PC-3 (cell line): ENCODE measurements around the gene TRIM66. TPM values are rescaled to one million over a fixed set of nuclear protein-coding genes. Genes with fewer than 3 reads are reported as not detected.
A peak's percentile ranks its signal among the peaks of the same experiment; 100 is the strongest.

ENCODE experiments used
- ATAC-seq: fragments of 200-7000 bp; cut with Tn5 transposase; 2 replicates; pipeline ENCODE4 v1.9.1; 2020; ENCODE audit warnings: mild to moderate bottlenecking, moderate library complexity
- BruUV-seq: library from RNA; stranded (reverse); fragments of 400-500 nt; replicated peaks from 2 replicates; lab custom pipeline; 2021; lab: Mats Ljungman, UMichigan
- CTCF ChIA-PET: fragments of 300-600 bp; sonication (Branson Sonifier 250); formaldehyde crosslinking; loops from one replicate; lab custom pipeline; 2022; ENCODE audit warnings: antibody characterized with exemption; lab: Charles Lee
- POLR2A ChIA-PET: fragments of 300-600 bp; sonication (Branson Sonifier 250); formaldehyde crosslinking; loops from one replicate; lab custom pipeline; 2022; ENCODE audit warnings: antibody characterized with exemption; ENCODE audit not compliant: unreplicated experiment; lab: Charles Lee
- DNase-seq: peaks from one replicate; pipeline ENCODE4 v3.0.0-alpha.2; 2015
- H2AFZ ChIP-seq: fragments of 300-600 bp; sonication (generic); 2 replicates; pipeline ENCODE4 v1.6.0; 2016; ENCODE audit warnings: antibody characterized with exemption, low read length
- H3F3A ChIP-seq: fragments of 300-600 bp; sonication (generic); one replicate; pipeline ENCODE4 v1.6.0; 2017; ENCODE audit warnings: antibody characterized with exemption, low read length, control low read depth, mild to moderate bottlenecking; ENCODE audit not compliant: unreplicated experiment
- H3K27ac ChIP-seq: fragments of 300-600 bp; sonication (generic); 2 replicates; pipeline ENCODE4 v1.5.1; 2016; ENCODE audit warnings: mild to moderate bottlenecking, low read length
- H3K27me3 ChIP-seq: fragments of 300-600 bp; sonication (generic); 2 replicates; pipeline ENCODE4 v1.6.1; 2016; ENCODE audit warnings: low read length, mixed read lengths
- H3K36me3 ChIP-seq: fragments of 300-600 bp; sonication (generic); 2 replicates; pipeline ENCODE4 v1.6.1; 2016; ENCODE audit warnings: low read depth, mixed run types, low read length, mixed read lengths
- H3K4me1 ChIP-seq: fragments of 300-600 bp; sonication (generic); 2 replicates; pipeline ENCODE4 v1.5.1; 2016; ENCODE audit warnings: low read length; ENCODE audit not compliant: insufficient read depth
- H3K4me2 ChIP-seq: fragments of 300-600 bp; sonication (generic); 2 replicates; pipeline ENCODE4 v1.6.0; 2016; ENCODE audit warnings: low read length
- H3K4me3 ChIP-seq: fragments of 300-600 bp; sonication (generic); 2 replicates; pipeline ENCODE4 v1.5.1; 2016; ENCODE audit warnings: mild to moderate bottlenecking, low read length, mixed read lengths
- H3K79me2 ChIP-seq: fragments of 300-600 bp; sonication (generic); 2 replicates; pipeline ENCODE4 v1.6.1; 2017; ENCODE audit warnings: low read length, mixed read lengths
- H3K9ac ChIP-seq: fragments of 300-600 bp; sonication (generic); 2 replicates; pipeline ENCODE4 v1.6.0; 2016; ENCODE audit warnings: mild to moderate bottlenecking, low read length
- H3K9me2 ChIP-seq: fragments of 300-600 bp; sonication (generic); replicated peaks from 2 replicates; pipeline ENCODE4 v1.6.1; 2016; ENCODE audit warnings: mixed run types, low read length, mixed read lengths
- H3K9me3 ChIP-seq: fragments of 300-600 bp; sonication (generic); 2 replicates; pipeline ENCODE4 v1.6.1; 2016; ENCODE audit warnings: low read length, mixed read lengths
- H4K20me1 ChIP-seq: fragments of 300-600 bp; sonication (generic); 2 replicates; pipeline ENCODE4 v1.6.1; 2016; ENCODE audit warnings: low read length, mixed read lengths
- EZH2 ChIP-seq: fragments of 300-600 bp; sonication (generic); IDR thresholded peaks from one replicate; pipeline ENCODE4 v1.6.1; 2017; ENCODE audit warnings: antibody characterized with exemption, mild to moderate bottlenecking, low read length; ENCODE audit not compliant: unreplicated experiment
- EZH2phosphoT487 ChIP-seq: fragments of 300-600 bp; sonication (generic); IDR thresholded peaks from 2 replicates; pipeline ENCODE4 v1.6.1; 2018; ENCODE audit warnings: mild to moderate bottlenecking, antibody characterized with exemption, low read length, borderline replicate concordance
- intact Hi-C: fragments of 100-400 bp; cut with micrococcal nuclease; formaldehyde crosslinking; loops from 2 replicates; pipeline ENCODE4 v1.9.0; 2023
- total RNA-seq: library from RNA; depleted of rRNA; stranded (reverse); fragments of >200 nt; gene quantifications from 2 replicates; pipeline ENCODE4 v1.2.3, GENCODE V29; 2014
- TF ChIP-seq, protein P1 (sequence below): fragments of 300-600 bp; sonication (generic); conservative IDR thresholded peaks from 2 replicates; pipeline ENCODE4 v1.5.1; 2017; ENCODE audit warnings: antibody characterized with exemption, low read depth, mild to moderate bottlenecking, low read length

Gene TRIM66
- total RNA-seq, 1 experiment from 2014 or later = 5.5 TPM

GRCh38 chr11:8615291-8616032 is 67.0 kb downstream of the TRIM66 start:
- Histone ChIP-seq H3K4me2 (no peak overlapping the region), H4K20me1 (no peaks in the 10 kb centered on the region), H3K4me3 (no peak overlapping the region), H3K9me2 (no peaks in the 10 kb centered on the region), H3F3A (no peaks in the 10 kb centered on the region), H3K9me3 (no peaks in the 10 kb centered on the region), H3K27me3 (no peaks in the 10 kb centered on the region), H3K36me3 (no peaks in the 10 kb centered on the region), H2AFZ (no peak overlapping the region), H3K9ac (no peak overlapping the region), H3K4me1 (no peaks in the 10 kb centered on the region), H3K79me2 (no peaks in the 10 kb centered on the region), H3K27ac (no peak overlapping the region)
- DNase-seq = no peak
- CTCF ChIA-PET = no interaction called here
- no peak for ATAC-seq
- no peak for TF ChIP-seq EZH2phosphoT487
- intact Hi-C loops = no loop called here
- POLR2A ChIA-PET = no interaction called here
- BruUV-seq = TSS peak; percentile 9

GRCh38 chr11:8614497-8614896 is 68.0 kb downstream of the TRIM66 start:
- H3K36me3 ChIP-seq = no peaks in the 10 kb centered on the region
- intact Hi-C loops = no loop called here
- no peaks in the 10 kb centered on the region for H3K79me2 ChIP-seq
- ATAC-seq (no peak), DNase-seq (no peak)
- no peak overlapping the region for H3K27ac ChIP-seq
- BruUV-seq = no TSS peak
- H3K4me1 ChIP-seq = no peaks in the 10 kb centered on the region
- TF ChIP-seq, protein P1, sequence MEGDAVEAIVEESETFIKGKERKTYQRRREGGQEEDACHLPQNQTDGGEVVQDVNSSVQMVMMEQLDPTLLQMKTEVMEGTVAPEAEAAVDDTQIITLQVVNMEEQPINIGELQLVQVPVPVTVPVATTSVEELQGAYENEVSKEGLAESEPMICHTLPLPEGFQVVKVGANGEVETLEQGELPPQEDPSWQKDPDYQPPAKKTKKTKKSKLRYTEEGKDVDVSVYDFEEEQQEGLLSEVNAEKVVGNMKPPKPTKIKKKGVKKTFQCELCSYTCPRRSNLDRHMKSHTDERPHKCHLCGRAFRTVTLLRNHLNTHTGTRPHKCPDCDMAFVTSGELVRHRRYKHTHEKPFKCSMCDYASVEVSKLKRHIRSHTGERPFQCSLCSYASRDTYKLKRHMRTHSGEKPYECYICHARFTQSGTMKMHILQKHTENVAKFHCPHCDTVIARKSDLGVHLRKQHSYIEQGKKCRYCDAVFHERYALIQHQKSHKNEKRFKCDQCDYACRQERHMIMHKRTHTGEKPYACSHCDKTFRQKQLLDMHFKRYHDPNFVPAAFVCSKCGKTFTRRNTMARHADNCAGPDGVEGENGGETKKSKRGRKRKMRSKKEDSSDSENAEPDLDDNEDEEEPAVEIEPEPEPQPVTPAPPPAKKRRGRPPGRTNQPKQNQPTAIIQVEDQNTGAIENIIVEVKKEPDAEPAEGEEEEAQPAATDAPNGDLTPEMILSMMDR = no peak
- TF ChIP-seq EZH2 (no peak), EZH2phosphoT487 (no peak)
- H3K4me3 ChIP-seq = no peak overlapping the region
- H3K9ac ChIP-seq = no peak overlapping the region
- no peaks in the 10 kb centered on the region for H3F3A ChIP-seq
- no peaks in the 10 kb centered on the region for H3K9me3 ChIP-seq
- H3K4me2 ChIP-seq = no peak overlapping the region
- no peaks in the 10 kb centered on the region for H3K27me3 ChIP-seq
- H4K20me1 ChIP-seq = no peaks in the 10 kb centered on the region
- H3K9me2 ChIP-seq = no peaks in the 10 kb centered on the region
- ChIA-PET POLR2A (no interaction called here), CTCF (no interaction called here)
- H2AFZ ChIP-seq = no peak overlapping the region

DNA sequence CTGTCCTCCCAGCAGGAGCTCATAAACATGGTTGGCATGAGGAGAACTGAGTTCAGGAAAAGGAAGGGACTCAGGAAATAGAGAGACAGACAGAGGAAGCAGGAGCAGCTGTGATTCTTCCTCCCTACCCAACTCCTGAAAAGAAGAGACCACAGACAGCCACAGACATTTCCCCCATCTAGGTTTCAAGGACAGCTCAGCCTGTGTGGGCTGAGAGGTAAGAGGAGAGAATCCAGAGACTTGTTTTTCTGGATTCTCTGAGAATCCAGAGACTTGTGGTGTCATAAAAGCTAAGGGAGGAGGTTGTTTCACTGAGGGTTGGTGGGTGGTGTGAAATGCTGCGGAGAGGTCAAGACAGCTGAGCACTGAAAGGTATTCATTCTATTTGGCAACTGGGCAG is 69.4 kb downstream of the TRIM66 start:
- DNase-seq = no peak
- Histone ChIP-seq H3K36me3 (no peaks in the 10 kb centered on the region), H3K4me1 (no peaks in the 10 kb centered on the region), H3K9me2 (no peaks in the 10 kb centered on the region), H2AFZ (no peak overlapping the region), H3K27me3 (no peaks in the 10 kb centered on the region), H3F3A (no peaks in the 10 kb centered on the region), H3K4me2 (no peak overlapping the region), H3K9me3 (no peaks in the 10 kb centered on the region), H3K9ac (no peak overlapping the region), H4K20me1 (no peaks in the 10 kb centered on the region), H3K27ac (no peak overlapping the region), H3K4me3 (no peak overlapping the region), H3K79me2 (no peaks in the 10 kb centered on the region)
- no peak for ATAC-seq
- BruUV-seq = no TSS peak
- TF ChIP-seq, protein P1 = no peak
- no peak for TF ChIP-seq EZH2
- POLR2A ChIA-PET = no interaction called here
- CTCF ChIA-PET = no interaction called here
- intact Hi-C loops = no loop called here
